Fibroblast of mammary gland (primary cell): ENCODE results near the gene UMODL1.

Source experiments
- DNase-seq: peaks from one replicate; pipeline ENCODE4 v3.0.0-alpha.2; 2010; ENCODE audit warnings: low read depth
- H3K4me3 ChIP-seq: 2 replicates; pipeline ENCODE4 v1.5.1; 2011; ENCODE audit warnings: low read depth, mild to moderate bottlenecking, low read length, moderate library complexity; ENCODE audit not compliant: control insufficient read depth
- TF ChIP-seq, protein P1 (sequence below): conservative IDR thresholded peaks from 2 replicates; pipeline ENCODE4 v1.5.1; 2011; ENCODE audit warnings: low read depth, low read length, inconsistent platforms; ENCODE audit not compliant: control insufficient read depth, insufficient read depth

UMODL1 gene

GRCh38 chr21:42153046-42153686 lies 82.0 kb downstream of the UMODL1 start:
- TF ChIP-seq, protein P1, sequence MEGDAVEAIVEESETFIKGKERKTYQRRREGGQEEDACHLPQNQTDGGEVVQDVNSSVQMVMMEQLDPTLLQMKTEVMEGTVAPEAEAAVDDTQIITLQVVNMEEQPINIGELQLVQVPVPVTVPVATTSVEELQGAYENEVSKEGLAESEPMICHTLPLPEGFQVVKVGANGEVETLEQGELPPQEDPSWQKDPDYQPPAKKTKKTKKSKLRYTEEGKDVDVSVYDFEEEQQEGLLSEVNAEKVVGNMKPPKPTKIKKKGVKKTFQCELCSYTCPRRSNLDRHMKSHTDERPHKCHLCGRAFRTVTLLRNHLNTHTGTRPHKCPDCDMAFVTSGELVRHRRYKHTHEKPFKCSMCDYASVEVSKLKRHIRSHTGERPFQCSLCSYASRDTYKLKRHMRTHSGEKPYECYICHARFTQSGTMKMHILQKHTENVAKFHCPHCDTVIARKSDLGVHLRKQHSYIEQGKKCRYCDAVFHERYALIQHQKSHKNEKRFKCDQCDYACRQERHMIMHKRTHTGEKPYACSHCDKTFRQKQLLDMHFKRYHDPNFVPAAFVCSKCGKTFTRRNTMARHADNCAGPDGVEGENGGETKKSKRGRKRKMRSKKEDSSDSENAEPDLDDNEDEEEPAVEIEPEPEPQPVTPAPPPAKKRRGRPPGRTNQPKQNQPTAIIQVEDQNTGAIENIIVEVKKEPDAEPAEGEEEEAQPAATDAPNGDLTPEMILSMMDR: no peak
- no peak for DNase-seq
- H3K4me3 ChIP-seq: no peak overlapping the region

DNA sequence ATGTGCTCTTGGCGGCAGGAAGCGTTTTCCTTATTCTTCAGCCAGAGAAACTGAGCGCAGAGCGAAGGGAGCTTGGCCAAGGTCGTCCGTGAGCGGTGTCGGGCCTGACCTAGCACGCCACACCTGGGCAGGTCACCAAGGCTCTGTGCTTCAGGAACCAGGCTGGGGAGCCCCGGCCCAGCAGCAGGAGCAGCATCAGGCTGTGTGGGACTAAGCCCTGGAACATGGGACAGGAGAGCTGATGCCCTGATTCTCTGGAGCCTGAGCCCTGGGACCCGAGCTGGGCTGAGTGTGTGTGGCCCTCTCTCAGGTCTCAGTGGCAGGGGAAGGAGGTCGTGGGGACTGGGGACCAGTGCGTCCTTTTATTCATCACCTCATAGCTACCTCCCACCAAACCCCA lies 82.6 kb downstream of the UMODL1 start:
- H3K4me3 ChIP-seq: no peak overlapping the region
- TF ChIP-seq, protein P1: no peak
- no peak for DNase-seq

DNA sequence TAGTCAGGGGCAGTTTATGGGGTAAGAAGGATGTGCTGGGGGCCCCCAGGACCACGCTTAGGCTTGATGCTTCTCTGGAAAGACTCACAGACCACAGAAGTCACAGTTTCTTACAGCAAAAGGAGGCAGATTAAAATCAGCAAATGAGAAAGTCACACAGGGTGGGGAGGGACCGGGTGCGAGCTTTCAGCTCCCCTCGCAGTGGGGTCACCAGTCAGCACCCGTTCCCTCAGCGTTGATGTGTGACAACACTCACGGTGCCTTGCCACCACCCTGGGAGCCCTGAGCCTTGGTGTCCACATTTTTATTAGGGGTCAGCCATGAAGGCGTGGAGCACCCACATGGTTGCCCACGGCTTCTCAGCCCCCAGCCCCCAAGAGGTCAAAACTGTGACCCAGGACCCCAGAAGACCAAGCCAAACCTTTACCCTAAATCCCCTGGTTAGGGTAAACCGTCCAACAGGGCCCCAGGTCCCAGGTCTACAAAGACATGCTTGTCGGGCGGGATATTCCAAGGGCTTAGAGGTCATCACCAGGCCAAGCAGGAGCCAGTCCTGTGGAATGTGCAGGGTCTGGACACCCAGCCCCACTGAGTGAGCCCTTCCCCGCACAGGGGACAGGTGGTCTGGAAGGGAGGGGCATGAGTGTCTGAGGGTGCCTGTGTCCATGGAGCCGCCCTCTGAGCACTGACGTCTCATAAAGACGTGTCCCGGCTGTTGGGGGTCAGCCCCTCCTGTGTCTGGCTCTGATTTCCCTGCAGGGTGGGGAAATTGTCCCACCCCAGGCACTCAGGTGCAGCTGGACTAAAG lies 83.3 kb downstream of the UMODL1 start:
- no peak overlapping the region for H3K4me3 ChIP-seq
- DNase-seq: no peak
- TF ChIP-seq, protein P1: no peak

- H3K4me3 ChIP-seq: no peak overlapping the region
- DNase-seq: no peak
- TF ChIP-seq, protein P1: no peak
Measured at GRCh38 chr21:42155045-42155855, 84.1 kb downstream of the UMODL1 start.

GRCh38 chr21:42156690-42157605 lies 85.8 kb downstream of the UMODL1 start:
- TF ChIP-seq, protein P1: no peak
- DNase-seq: no peak
- H3K4me3 ChIP-seq: no peak overlapping the region
